Chondrocyte (in vitro differentiated cells): Measurements from ENCODE around the gene PTPRN2. TPM values are rescaled to one million over a fixed set of nuclear protein-coding genes. Genes with fewer than 3 reads are reported as not detected.

Source experiments
- DNase-seq: peaks from one replicate; pipeline ENCODE4 v3.0.0; 2021; ENCODE audit warnings: mixed read lengths, low spot score
- H3K27ac Mint-ChIP-seq: one replicate; pipeline ENCODE4 v1.8.0; 2021; ENCODE audit warnings: mild to moderate bottlenecking, moderate library complexity, mixed read lengths; ENCODE audit not compliant: unreplicated experiment
- H3K27me3 Mint-ChIP-seq: 2 replicates; pipeline ENCODE4 v1.8.0; 2021; ENCODE audit warnings: low read depth, mixed read lengths
- H3K36me3 Mint-ChIP-seq: 2 replicates; pipeline ENCODE4 v1.8.0; 2021; ENCODE audit warnings: low read depth, mixed read lengths
- H3K4me1 Mint-ChIP-seq: 2 replicates; pipeline ENCODE4 v1.8.0; 2021; ENCODE audit warnings: low read depth, mild to moderate bottlenecking, mixed read lengths
- H3K4me3 Mint-ChIP-seq: one replicate; pipeline ENCODE4 v1.8.0; 2021; ENCODE audit warnings: mild to moderate bottlenecking, moderate library complexity, mixed read lengths; ENCODE audit not compliant: unreplicated experiment
- H3K9me3 Mint-ChIP-seq: 2 replicates; pipeline ENCODE4 v1.8.0; 2021; ENCODE audit warnings: low read depth, mixed read lengths
- total RNA-seq: library from RNA; stranded (reverse); gene quantifications from 3 replicates; pipeline ENCODE4 v1.2.1, GENCODE V29; 2021
- TF ChIP-seq, protein P1 (sequence below): fragments of 200-600 bp; sonication (generic); IDR thresholded peaks from 2 replicates; pipeline ENCODE4 v1.5.0; 2021; ENCODE audit warnings: antibody characterized with exemption, mild to moderate bottlenecking, moderate library complexity

The PTPRN2 gene
- total RNA-seq, 1 donor from 2014 or later = 0.30 TPM

DNA sequence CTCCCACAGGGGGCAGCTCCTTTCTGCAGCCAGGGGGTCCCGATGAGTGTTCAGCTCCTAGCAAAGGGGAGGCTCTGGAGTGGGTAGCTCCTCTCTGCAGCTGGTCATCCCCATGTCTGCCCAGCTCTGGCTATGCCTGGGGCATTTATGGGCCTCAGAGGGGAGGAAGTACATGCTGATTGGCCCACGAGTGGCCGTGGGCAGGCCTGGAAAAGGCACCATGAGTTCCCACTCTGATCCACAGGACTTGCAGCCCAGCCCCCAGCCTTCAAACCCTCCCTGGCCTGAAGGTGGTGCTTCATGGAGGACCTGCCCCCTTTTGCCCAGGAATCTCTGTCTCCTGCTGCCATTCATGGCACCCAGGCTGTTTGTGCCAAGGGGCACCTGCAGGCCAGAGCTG is 982.0 kb downstream of the PTPRN2 start:
- TF ChIP-seq, protein P1, sequence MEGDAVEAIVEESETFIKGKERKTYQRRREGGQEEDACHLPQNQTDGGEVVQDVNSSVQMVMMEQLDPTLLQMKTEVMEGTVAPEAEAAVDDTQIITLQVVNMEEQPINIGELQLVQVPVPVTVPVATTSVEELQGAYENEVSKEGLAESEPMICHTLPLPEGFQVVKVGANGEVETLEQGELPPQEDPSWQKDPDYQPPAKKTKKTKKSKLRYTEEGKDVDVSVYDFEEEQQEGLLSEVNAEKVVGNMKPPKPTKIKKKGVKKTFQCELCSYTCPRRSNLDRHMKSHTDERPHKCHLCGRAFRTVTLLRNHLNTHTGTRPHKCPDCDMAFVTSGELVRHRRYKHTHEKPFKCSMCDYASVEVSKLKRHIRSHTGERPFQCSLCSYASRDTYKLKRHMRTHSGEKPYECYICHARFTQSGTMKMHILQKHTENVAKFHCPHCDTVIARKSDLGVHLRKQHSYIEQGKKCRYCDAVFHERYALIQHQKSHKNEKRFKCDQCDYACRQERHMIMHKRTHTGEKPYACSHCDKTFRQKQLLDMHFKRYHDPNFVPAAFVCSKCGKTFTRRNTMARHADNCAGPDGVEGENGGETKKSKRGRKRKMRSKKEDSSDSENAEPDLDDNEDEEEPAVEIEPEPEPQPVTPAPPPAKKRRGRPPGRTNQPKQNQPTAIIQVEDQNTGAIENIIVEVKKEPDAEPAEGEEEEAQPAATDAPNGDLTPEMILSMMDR = no peak
- H3K4me3 Mint-ChIP-seq = no peak overlapping the region
- DNase-seq = peak; percentile 67
- H3K9me3 Mint-ChIP-seq = no peaks in the 10 kb centered on the region
- H3K27me3 Mint-ChIP-seq = peaks cover 4% of the 10 kb centered on the region
- H3K36me3 Mint-ChIP-seq = no peaks in the 10 kb centered on the region
- no peaks in the 10 kb centered on the region for H3K4me1 Mint-ChIP-seq
- H3K27ac Mint-ChIP-seq = no peak overlapping the region

DNA sequence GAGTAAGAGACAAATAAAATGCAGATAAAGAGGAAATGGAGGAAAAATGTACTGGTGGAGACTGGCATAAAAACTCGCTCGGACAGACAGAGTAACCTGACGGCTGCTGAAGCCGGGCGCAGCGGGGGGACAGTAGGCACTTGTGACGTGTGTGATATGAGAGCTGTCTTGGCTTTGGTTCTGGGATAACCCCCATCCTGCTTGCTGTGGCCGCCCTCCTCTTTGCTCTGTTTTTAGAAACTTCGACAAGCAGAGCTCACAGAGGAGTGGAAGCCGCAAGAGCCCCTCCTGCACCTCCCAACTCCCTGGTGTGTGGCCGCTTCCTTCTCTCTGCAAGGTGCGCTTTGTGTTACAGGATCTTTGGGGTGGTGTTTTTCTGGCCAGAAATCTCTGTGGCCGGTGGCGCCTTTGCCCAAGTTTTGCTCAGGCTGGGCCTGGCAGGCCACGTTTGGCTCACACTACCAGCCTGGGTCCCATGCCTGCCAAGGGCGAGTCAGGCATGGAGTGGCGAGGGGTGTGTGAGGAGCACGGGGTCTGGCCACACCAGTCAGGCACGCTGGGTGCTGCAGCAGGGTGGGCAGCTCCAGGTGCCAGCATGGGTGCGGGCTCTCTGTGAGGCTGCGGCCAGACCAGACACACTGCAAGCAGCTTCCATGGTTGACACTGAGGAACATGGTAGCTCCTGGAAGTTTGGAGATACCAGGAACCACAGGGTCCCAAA is 982.8 kb downstream of the PTPRN2 start:
- Mint-ChIP-seq H3K27me3 (peaks cover 4% of the 10 kb centered on the region), H3K36me3 (no peaks in the 10 kb centered on the region), H3K4me3 (no peak overlapping the region), H3K9me3 (no peaks in the 10 kb centered on the region), H3K4me1 (no peaks in the 10 kb centered on the region), H3K27ac (no peak overlapping the region)
- peak; percentile 92 for DNase-seq
- TF ChIP-seq, protein P1 = no peak

DNA sequence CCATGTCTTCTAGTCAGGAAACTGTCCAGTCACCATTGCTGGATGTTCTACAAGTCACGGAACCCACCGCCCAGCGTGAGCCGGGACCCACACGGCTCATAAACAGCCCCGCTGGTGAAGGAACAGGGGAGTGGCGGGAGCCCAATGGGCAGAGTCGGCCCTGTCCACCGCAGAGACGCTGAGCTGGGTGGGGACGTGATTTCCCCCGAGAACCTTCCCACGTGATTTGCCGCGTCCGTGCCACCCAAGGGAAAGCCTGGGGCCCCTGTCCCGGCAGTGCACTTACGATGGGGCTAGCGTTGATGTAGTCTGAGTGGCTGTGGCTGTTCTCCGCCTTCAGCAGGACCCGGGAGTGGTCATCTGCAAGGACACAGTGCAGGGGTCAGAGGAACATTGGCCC is 983.9 kb downstream of the PTPRN2 start:
- TF ChIP-seq, protein P1 = no peak
- Mint-ChIP-seq H3K4me1 (no peaks in the 10 kb centered on the region), H3K4me3 (no peak overlapping the region), H3K36me3 (no peaks in the 10 kb centered on the region), H3K27me3 (peaks cover 4% of the 10 kb centered on the region), H3K27ac (no peak overlapping the region), H3K9me3 (no peaks in the 10 kb centered on the region)
- peak; percentile 80 for DNase-seq

DNA sequence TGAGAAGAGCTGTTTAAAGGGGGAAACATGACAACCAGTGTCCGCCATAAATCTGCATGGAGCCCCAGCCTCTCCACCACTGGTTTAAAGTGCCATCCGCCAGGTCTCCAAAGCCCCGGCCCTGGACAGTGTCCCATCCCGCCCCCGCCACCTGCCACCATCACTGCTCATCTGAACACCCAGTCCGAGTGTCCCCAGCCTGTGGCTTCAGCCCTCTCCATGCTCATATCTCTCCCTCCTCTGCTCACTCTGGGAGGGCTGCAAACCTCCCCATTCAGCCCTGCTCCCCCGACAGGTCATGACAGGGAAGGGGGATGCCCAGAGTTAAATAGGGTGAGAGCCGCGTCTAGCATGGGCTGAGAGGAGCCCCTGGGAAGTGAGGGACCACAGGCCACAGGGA is 984.6 kb downstream of the PTPRN2 start:
- peak; percentile 57 for DNase-seq
- H3K4me3 Mint-ChIP-seq = no peak overlapping the region
- TF ChIP-seq, protein P1 = no peak
- H3K4me1 Mint-ChIP-seq = no peaks in the 10 kb centered on the region
- peaks cover 4% of the 10 kb centered on the region for H3K27me3 Mint-ChIP-seq
- no peaks in the 10 kb centered on the region for H3K9me3 Mint-ChIP-seq
- no peak overlapping the region for H3K27ac Mint-ChIP-seq
- H3K36me3 Mint-ChIP-seq = no peaks in the 10 kb centered on the region

DNA sequence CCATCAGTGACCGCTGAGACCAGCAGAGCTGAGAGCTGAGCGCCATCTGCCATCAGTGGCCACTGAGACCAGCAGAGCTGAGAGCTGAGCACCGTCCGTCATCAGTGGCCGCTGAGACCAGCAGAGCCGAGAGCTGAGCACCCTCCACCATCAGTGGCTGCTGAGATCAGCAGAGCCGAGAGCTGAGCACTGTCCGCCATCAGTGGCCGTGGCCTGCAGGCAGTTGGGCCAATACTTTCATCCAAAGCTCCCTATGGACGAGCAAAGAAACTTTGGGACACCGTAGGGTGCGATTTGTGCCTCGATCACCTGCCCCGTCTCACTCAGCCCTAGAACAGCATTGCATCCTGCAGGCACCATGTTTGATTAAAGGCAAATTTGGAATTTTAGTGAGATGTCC is 985.0 kb downstream of the PTPRN2 start:
- Mint-ChIP-seq H3K27me3 (peaks cover 4% of the 10 kb centered on the region), H3K4me1 (no peaks in the 10 kb centered on the region), H3K4me3 (no peak overlapping the region), H3K36me3 (no peaks in the 10 kb centered on the region), H3K9me3 (no peaks in the 10 kb centered on the region), H3K27ac (no peak overlapping the region)
- peak; percentile 47 for DNase-seq
- TF ChIP-seq, protein P1 = no peak
